Measurements from ENCODE around the gene NDUFS6.

- no peak for TF ChIP-seq CTCF (IDR thresholded peaks at IDR 0.05)
- TF ChIP-seq POLR2A (IDR thresholded peaks at IDR 0.05) = no peak
Observed at GRCh38 chr5:1806199-1806598, 5.0 kb downstream of the NDUFS6 start.
